SK-N-SH treated with all-trans-retinoic acid at 6 μM for 48 hours (cell line): Measurements from ENCODE around the gene IL16.

Source experiments
- ATAC-seq: fragments of 200-7000 bp; cut with Tn5 transposase; 3 replicates; pipeline ENCODE4 v1.9.1; 2020; ENCODE audit warnings: mild to moderate bottlenecking, moderate library complexity
- ARNTL ChIP-seq: fragments of 450-650 bp; formaldehyde crosslinking; IDR thresholded peaks from 2 replicates; pipeline ENCODE4 v1.5.0; 2020; ENCODE audit warnings: low read depth, mild to moderate bottlenecking, moderate library complexity, borderline replicate concordance
- BACH2 ChIP-seq: fragments of 250-450 bp; sonication (Bioruptor Pico); IDR thresholded peaks from 2 replicates; pipeline ENCODE4 v1.9.0; 2021; ENCODE audit warnings: mild to moderate bottlenecking, borderline replicate concordance
- CSDC2 ChIP-seq: fragments of 250-450 bp; sonication (Bioruptor Pico); IDR thresholded peaks from 2 replicates; pipeline ENCODE4 v1.5.0; 2020; ENCODE audit warnings: mild to moderate bottlenecking, moderate library complexity
- ESRRG ChIP-seq: fragments of 250-450 bp; sonication (Bioruptor Pico); IDR thresholded peaks from 2 replicates; pipeline ENCODE4 v1.6.1; 2021; ENCODE audit warnings: mild to moderate bottlenecking
- GLIS3 ChIP-seq: fragments of 250-450 bp; sonication (Bioruptor Pico); IDR thresholded peaks from 2 replicates; pipeline ENCODE4 v1.5.0; 2020; ENCODE audit warnings: mild to moderate bottlenecking, moderate library complexity
- ISL1 ChIP-seq: fragments of 250-450 bp; sonication (Bioruptor Pico); IDR thresholded peaks from 2 replicates; pipeline ENCODE4 v2.1.2; 2022; ENCODE audit warnings: mild to moderate bottlenecking, moderate library complexity
- OSR1 ChIP-seq: fragments of 250-450 bp; sonication (Bioruptor Pico); IDR thresholded peaks from 2 replicates; pipeline ENCODE4 v1.8.0; 2022; ENCODE audit warnings: moderate library complexity, mild to moderate bottlenecking, inconsistent platforms
- PPARA ChIP-seq: fragments of 250-450 bp; sonication (Bioruptor Pico); IDR thresholded peaks from 2 replicates; pipeline ENCODE4 v1.5.0; 2020; ENCODE audit warnings: mild to moderate bottlenecking, borderline replicate concordance
- RARB ChIP-seq: fragments of 250-450 bp; sonication (Bioruptor Pico); IDR thresholded peaks from 2 replicates; pipeline ENCODE4 v1.8.0; 2021; ENCODE audit warnings: mild to moderate bottlenecking, moderate library complexity
- SNAI2 ChIP-seq: fragments of 250-450 bp; sonication (Bioruptor Pico); IDR thresholded peaks from 2 replicates; pipeline ENCODE4 v1.5.0; 2020; ENCODE audit warnings: mild to moderate bottlenecking, moderate library complexity
- TCF4 ChIP-seq: fragments of 250-450 bp; sonication (Bioruptor Pico); IDR thresholded peaks from 2 replicates; pipeline ENCODE4 v1.8.0; 2021; ENCODE audit warnings: mild to moderate bottlenecking, moderate library complexity, borderline replicate concordance
- TOX ChIP-seq: fragments of 250-450 bp; sonication (Bioruptor Pico); IDR thresholded peaks from 2 replicates; pipeline ENCODE4 v1.8.0; 2021; ENCODE audit warnings: mild to moderate bottlenecking, moderate library complexity, borderline replicate concordance
- ZC3H10 ChIP-seq: fragments of 250-450 bp; sonication (Bioruptor Pico); IDR thresholded peaks from 2 replicates; pipeline ENCODE4 v1.5.1; 2021; ENCODE audit warnings: mild to moderate bottlenecking, moderate library complexity
- ZFP3 ChIP-seq: fragments of 250-450 bp; sonication (Bioruptor Pico); IDR thresholded peaks from 2 replicates; pipeline ENCODE4 v1.5.0; 2020; ENCODE audit warnings: mild to moderate bottlenecking, moderate library complexity
- ZFP30 ChIP-seq: fragments of 450-650 bp; formaldehyde crosslinking; IDR thresholded peaks from 2 replicates; pipeline ENCODE4 v1.5.0; 2022; ENCODE audit warnings: mild to moderate bottlenecking, moderate library complexity
- ZNF565 ChIP-seq: fragments of 450-650 bp; formaldehyde crosslinking; conservative IDR thresholded peaks from 2 replicates; pipeline ENCODE4 v1.5.0; 2020; ENCODE audit warnings: low read depth, mild to moderate bottlenecking, moderate library complexity
- ZNF70 ChIP-seq: fragments of 450-650 bp; formaldehyde crosslinking; IDR thresholded peaks from 2 replicates; pipeline ENCODE4 v1.5.0; 2020; ENCODE audit warnings: mild to moderate bottlenecking, moderate library complexity
- ZNF8 ChIP-seq: fragments of 450-650 bp; formaldehyde crosslinking; IDR thresholded peaks from 2 replicates; pipeline ENCODE4 v1.5.0; 2020; ENCODE audit warnings: mild to moderate bottlenecking, moderate library complexity
- TF ChIP-seq, protein P1 (sequence below): fragments of 250-450 bp; sonication (Bioruptor Pico); IDR thresholded peaks from 2 replicates; pipeline ENCODE4 v1.5.1; 2021; ENCODE audit warnings: mild to moderate bottlenecking, moderate library complexity
- TF ChIP-seq, protein P2 (sequence below): fragments of 250-450 bp; sonication (Bioruptor Pico); IDR thresholded peaks from 2 replicates; pipeline ENCODE4 v1.5.1; 2020; ENCODE audit warnings: low read depth, mild to moderate bottlenecking, moderate library complexity
- TF ChIP-seq, protein P3 (sequence below): fragments of 250-450 bp; sonication (Bioruptor Pico); IDR thresholded peaks from 2 replicates; pipeline ENCODE4 v1.8.0; 2020; ENCODE audit warnings: mild to moderate bottlenecking, moderate library complexity, borderline replicate concordance

IL16 gene

DNA sequence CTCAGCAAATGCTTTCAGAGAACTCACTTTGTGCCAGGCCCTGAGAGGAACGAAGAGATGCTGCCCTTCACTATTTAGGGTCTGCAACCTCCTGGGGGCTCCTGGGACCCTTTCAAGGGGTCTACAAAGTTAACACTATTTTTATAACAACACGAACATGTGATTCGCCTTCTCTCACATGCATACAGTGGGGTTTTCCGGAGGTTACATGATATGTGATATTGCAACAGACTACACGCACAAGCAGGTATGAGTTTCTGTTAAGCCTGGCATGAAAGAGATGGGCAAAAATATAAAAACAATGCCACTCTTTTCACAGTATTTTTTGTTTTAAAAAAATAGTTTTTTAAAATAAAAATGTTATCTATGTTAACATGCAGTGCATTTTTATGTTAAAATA, 117.0 kb downstream of the IL16 start:
- ATAC-seq = no peak
- TF ChIP-seq, protein P1, sequence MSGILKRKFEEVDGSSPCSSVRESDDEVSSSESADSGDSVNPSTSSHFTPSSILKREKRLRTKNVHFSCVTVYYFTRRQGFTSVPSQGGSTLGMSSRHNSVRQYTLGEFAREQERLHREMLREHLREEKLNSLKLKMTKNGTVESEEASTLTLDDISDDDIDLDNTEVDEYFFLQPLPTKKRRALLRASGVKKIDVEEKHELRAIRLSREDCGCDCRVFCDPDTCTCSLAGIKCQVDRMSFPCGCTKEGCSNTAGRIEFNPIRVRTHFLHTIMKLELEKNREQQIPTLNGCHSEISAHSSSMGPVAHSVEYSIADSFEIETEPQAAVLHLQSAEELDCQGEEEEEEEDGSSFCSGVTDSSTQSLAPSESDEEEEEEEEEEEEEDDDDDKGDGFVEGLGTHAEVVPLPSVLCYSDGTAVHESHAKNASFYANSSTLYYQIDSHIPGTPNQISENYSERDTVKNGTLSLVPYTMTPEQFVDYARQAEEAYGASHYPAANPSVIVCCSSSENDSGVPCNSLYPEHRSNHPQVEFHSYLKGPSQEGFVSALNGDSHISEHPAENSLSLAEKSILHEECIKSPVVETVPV (CRISPR knock-in tag) = no peak
- TF ChIP-seq, protein P2, sequence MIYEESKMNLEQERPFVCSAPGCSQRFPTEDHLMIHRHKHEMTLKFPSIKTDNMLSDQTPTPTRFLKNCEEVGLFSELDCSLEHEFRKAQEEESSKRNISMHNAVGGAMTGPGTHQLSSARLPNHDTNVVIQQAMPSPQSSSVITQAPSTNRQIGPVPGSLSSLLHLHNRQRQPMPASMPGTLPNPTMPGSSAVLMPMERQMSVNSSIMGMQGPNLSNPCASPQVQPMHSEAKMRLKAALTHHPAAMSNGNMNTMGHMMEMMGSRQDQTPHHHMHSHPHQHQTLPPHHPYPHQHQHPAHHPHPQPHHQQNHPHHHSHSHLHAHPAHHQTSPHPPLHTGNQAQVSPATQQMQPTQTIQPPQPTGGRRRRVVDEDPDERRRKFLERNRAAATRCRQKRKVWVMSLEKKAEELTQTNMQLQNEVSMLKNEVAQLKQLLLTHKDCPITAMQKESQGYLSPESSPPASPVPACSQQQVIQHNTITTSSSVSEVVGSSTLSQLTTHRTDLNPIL (CRISPR knock-in tag) = no peak

DNA sequence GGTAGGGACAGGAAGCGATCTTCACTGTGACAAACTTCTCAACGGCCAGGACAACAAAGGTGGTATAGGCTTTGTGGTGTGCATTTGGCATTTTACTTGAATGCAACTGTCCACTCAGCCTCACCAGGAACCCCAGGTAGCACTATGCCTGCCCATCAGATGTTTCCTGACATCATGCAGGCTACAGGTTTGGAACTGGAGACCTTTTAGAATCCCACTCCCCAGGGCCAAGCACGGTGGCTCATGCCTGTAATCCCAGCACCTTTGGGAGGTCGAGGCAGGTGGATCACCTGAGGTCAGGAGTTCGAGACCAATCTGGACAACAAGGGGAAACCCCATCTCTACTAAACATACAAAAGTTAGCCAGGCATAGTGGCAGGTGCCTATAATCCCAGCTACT, 117.7 kb downstream of the IL16 start:
- ATAC-seq = no peak
- TF ChIP-seq TCF4 (CRISPR knock-in tag) = no peak
- TF ChIP-seq SNAI2 (CRISPR knock-in tag) = no peak
- TF ChIP-seq, all 23 proteins: peak for 0

DNA sequence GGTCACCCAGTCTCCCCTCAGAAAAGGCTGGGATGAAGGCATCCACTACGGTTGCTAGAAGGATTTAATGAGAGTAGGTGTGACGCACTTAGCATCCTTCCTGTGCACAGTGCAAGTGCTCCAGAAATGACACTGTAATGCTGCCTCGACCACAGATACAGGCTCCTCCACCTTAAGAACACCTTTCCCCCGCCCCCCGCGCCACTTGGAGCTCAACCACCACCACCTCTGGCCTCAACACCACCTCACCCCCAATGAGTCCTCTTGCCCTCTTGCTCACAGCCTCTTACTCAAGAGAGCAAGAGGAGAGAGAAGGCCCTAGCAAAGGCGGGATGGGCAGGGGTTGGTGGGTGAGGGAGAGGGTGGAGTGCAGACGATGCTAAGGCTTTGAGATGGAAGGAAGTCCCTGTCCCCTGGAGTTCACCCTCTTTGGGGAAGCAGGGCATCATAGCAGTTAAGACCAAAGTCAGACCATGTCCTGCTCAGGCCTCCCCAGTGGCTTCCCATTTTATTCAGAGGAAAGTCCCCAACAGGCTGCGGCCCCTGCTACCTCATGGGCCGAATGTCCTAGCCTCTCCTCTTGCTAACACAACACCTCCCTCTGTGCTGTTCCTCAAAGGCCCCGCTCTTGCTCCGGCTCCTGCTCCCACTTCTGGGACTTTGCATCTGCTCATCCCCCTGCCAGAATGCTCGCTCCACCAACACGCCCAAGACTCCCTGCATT, 118.9 kb downstream of the IL16 start:
- ATAC-seq = no peak
- no peak for TF ChIP-seq OSR1 (CRISPR knock-in tag)
- TF ChIP-seq ZFP3 (CRISPR knock-in tag) = no peak
- no peak for TF ChIP-seq ZNF70
- TF ChIP-seq ARNTL = no peak
- TF ChIP-seq BACH2 (CRISPR knock-in tag) = no peak
- no peak for TF ChIP-seq CSDC2 (CRISPR knock-in tag)
- TF ChIP-seq, protein P1 (CRISPR knock-in tag) = no peak
- TF ChIP-seq ZC3H10 (CRISPR knock-in tag) = no peak
- TF ChIP-seq SNAI2 (CRISPR knock-in tag) = no peak

DNA sequence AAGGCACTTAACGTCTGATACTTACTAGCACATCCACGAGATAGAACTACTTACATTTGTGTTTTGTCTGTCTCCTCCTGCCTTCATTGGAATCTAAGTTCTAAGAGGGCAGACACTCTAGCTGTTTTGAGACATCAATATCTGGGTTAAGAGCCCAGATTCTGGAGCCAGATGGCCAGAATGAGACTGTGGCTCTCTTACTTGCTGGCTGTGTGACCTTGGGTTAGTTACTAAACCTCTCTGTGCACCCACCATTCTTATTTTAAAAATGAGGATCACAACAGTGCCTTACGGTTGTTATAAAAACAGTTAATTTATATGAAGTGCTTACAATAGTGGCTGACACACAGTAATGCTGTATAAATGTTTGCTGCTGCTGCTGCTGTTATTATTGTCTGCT, 119.6 kb downstream of the IL16 start:
- ATAC-seq = no peak

More for the DNA sequence above, 119.6 kb downstream of the IL16 start:
- TF ChIP-seq BACH2 (CRISPR knock-in tag) (no peak), ZNF8 (no peak), ARNTL (no peak), PPARA (CRISPR knock-in tag) (no peak), ZFP30 (CRISPR knock-in tag) (no peak), ZNF70 (no peak), GLIS3 (CRISPR knock-in tag) (no peak), RARB (CRISPR knock-in tag) (no peak), TOX (CRISPR knock-in tag) (no peak), ISL1 (no peak), ZFP3 (CRISPR knock-in tag) (no peak), ESRRG (CRISPR knock-in tag) (no peak), ZC3H10 (CRISPR knock-in tag) (no peak), TCF4 (CRISPR knock-in tag) (no peak), ZNF565 (CRISPR knock-in tag) (no peak), SNAI2 (CRISPR knock-in tag) (no peak)
- TF ChIP-seq, protein P2 (CRISPR knock-in tag) = no peak
- TF ChIP-seq, protein P1 (CRISPR knock-in tag) = no peak
- TF ChIP-seq, protein P3, sequence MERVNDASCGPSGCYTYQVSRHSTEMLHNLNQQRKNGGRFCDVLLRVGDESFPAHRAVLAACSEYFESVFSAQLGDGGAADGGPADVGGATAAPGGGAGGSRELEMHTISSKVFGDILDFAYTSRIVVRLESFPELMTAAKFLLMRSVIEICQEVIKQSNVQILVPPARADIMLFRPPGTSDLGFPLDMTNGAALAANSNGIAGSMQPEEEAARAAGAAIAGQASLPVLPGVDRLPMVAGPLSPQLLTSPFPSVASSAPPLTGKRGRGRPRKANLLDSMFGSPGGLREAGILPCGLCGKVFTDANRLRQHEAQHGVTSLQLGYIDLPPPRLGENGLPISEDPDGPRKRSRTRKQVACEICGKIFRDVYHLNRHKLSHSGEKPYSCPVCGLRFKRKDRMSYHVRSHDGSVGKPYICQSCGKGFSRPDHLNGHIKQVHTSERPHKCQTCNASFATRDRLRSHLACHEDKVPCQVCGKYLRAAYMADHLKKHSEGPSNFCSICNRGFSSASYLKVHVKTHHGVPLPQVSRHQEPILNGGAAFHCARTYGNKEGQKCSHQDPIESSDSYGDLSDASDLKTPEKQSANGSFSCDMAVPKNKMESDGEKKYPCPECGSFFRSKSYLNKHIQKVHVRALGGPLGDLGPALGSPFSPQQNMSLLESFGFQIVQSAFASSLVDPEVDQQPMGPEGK (CRISPR knock-in tag) = no peak
